HG03039 (cell line): ENCODE data around the gene POC1B.

Experiments used
- ATAC-seq: cut with Tn5 transposase; IDR thresholded peaks from one replicate; pipeline ENCODE4 v1.9.1; 2021; ENCODE audit warnings: mild to moderate bottlenecking, moderate library complexity; ENCODE audit not compliant: unreplicated experiment

The POC1B gene

GRCh38 chr12:89497467-89497866, 28.4 kb downstream of the POC1B start:
- ATAC-seq: no peak

GRCh38 chr12:89497005-89497404, 28.8 kb downstream of the POC1B start:
- no peak for ATAC-seq

GRCh38 chr12:89494411-89495231, 31.2 kb downstream of the POC1B start:
- peak; percentile 60 for ATAC-seq

GRCh38 chr12:89493670-89494302, 32.1 kb downstream of the POC1B start:
- ATAC-seq: no peak

GRCh38 chr12:89492883-89493282, 33.0 kb downstream of the POC1B start:
- no peak for ATAC-seq

GRCh38 chr12:89490922-89491321, 34.9 kb downstream of the POC1B start:
- ATAC-seq: no peak

GRCh38 chr12:89486264-89486663, 39.6 kb downstream of the POC1B start:
- no peak for ATAC-seq

GRCh38 chr12:89484470-89484869, 41.4 kb downstream of the POC1B start:
- ATAC-seq: no peak

GRCh38 chr12:89481213-89481914, 44.5 kb downstream of the POC1B start:
- ATAC-seq: no peak

- no peak for ATAC-seq
These were observed 45.9 kb downstream of the POC1B start for GRCh38 chr12:89479982-89480381.

GRCh38 chr12:89477633-89478279, 48.1 kb downstream of the POC1B start:
- ATAC-seq: no peak

GRCh38 chr12:89476904-89477595, 48.8 kb downstream of the POC1B start:
- ATAC-seq: no peak

- no peak for ATAC-seq
These were observed 49.6 kb downstream of the POC1B start for GRCh38 chr12:89476232-89476631.

- no peak for ATAC-seq
These were observed 50.5 kb downstream of the POC1B start for GRCh38 chr12:89475203-89475990.

GRCh38 chr12:89474615-89475014, 51.2 kb downstream of the POC1B start:
- ATAC-seq: no peak

- ATAC-seq: no peak
These were observed 53.3 kb downstream of the POC1B start for GRCh38 chr12:89472508-89472907.

- ATAC-seq: peak; percentile 43
These were observed 54.9 kb downstream of the POC1B start for GRCh38 chr12:89470741-89471509.

- ATAC-seq: peak; percentile 55
These were observed 56.5 kb downstream of the POC1B start for GRCh38 chr12:89469361-89469760.

- peak; percentile 69 for ATAC-seq
These were observed 57.1 kb downstream of the POC1B start for GRCh38 chr12:89468648-89469326.
